ENCODE measurements around the gene TEX19.

TEX19 gene

GRCh38 chr17:82321947-82322466 is 37.0 kb upstream of the TEX19 start:
- no peak for DNase-seq

GRCh38 chr17:82322526-82323453 is 36.3 kb upstream of the TEX19 start:
- no peak for DNase-seq

- no peak for DNase-seq
These were observed 35.4 kb upstream of the TEX19 start for GRCh38 chr17:82323514-82324234.

DNA sequence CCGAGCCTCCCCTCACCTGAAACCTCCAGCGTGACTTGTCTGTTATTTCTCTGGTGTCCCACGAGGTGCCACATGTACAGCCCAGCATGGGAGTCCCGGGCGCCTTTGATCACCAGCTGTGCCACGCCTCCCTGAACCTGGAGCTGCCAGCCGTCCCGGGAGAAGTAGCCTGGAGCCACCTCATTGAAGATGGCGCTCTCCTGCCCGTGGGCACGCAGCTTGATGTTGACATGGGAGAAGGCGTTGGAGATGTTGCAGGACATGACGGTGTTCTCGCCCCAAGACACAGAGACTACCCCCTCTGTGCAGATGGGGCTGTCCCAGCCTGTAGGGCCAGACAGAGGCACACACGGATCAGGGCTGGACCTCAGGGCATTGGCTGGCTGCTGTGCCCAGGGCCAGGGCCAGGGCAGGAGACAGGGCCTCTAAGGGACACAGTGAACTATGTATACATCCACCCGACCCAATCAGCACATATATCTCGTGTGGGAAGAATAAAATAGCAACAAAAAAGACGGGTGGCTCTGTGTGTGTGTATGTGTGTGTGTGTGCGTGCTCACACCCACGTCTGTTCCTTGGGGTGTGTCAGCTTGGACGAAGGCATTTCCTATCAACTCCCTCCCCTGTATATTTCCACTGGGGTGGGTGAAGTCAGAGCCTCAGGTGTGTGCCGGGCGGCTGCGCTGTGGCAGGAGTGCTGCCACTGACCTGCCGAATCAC is 34.3 kb upstream of the TEX19 start:
- DNase-seq: no peak

DNA sequence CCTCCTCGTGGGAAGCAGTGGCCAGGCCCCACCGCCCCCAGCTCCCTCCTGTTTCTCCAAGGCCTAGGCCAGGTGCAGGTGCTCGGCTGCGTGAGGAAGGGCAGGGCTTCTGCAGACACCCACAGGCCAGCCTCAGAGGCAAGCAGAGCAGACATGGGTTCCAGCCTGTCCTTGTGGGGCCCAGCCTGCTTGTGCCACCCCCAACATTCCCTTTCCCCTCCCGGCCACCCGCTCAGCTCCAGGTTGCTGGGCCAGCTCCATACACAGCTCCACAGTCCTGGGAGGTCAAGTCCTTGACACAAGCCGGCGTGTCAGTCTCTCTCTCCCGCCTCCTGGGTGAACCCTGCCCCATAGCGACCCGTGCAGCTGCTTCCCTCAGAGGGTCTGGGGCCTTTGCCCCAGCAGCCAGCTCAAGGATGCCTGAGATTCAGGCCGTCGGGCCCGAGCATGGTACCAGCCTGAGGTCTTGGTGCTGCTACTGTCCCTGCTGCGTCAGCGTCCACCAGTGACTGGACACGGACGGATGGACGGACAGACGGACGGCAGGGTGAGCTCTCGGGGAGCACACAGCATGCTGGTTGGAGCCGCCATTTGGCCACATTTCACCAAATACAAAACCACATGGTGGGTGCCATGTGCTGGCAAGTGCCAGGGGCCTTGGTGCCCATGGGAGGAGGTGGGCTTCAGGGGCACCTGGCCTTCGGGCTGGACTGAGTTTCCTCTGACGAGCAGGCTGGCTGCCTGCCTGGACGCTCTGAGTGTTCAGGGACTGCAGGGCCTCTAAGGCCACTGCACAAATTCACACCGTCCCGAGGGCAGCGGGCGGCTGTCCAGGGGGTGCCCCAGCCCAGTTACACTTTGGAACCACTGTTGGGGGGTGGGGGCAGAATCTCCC is 33.5 kb upstream of the TEX19 start:
- DNase-seq: no peak

DNA sequence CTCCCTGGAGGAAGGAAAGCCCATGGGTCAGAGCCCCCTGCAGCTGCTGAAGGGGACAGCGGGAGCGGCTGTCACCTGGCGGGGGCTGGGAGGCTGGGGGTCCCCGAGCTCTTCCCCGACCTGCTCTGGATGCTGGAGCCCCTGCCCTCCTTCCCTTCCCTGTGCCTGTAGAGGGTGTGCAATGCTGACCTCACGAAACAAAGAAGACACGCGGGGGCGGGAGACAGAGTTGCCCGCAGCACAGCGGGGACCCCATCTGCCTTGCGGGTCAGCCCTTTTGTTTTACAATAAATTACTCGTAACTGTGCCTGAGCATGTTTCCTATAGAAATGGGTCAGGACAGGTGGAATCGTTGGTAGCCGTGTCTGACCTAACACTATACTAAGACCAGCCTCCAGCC is 31.8 kb upstream of the TEX19 start:
- DNase-seq: no peak

- no peak for DNase-seq
These were observed 31.3 kb upstream of the TEX19 start for GRCh38 chr17:82327757-82328140.

- DNase-seq: no peak
These were observed 30.7 kb upstream of the TEX19 start for GRCh38 chr17:82328141-82328993.

DNA sequence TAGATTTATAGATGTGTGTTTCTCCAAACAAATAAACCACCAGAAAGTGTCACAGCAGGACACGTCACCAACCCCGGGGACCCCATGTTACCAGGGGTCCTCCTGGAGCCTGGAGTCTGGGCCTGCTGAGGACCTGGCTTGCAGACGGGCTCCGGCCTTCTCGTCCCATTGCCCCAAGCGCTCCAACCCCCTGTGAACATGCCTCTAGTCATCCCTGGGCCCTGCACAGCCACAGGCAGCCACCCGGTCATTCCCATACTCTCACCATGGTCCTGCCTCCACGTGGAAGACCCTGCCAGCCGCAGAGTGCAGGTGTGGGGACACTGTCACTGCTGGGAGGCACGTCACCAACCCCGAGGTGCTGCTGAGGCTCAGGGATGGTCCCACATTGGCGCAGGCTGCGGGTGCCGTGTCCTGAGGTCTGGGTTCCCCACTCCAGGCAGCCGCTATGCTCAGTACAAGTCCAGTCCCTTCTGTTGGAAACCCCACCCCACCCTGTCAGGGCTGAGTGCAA is 30.0 kb upstream of the TEX19 start:
- no peak for DNase-seq

- no peak for DNase-seq
These were observed 29.2 kb upstream of the TEX19 start for GRCh38 chr17:82329683-82330321.

GRCh38 chr17:82330322-82331239 is 28.5 kb upstream of the TEX19 start:
- peak; percentile 75 to 76 for DNase-seq

DNA sequence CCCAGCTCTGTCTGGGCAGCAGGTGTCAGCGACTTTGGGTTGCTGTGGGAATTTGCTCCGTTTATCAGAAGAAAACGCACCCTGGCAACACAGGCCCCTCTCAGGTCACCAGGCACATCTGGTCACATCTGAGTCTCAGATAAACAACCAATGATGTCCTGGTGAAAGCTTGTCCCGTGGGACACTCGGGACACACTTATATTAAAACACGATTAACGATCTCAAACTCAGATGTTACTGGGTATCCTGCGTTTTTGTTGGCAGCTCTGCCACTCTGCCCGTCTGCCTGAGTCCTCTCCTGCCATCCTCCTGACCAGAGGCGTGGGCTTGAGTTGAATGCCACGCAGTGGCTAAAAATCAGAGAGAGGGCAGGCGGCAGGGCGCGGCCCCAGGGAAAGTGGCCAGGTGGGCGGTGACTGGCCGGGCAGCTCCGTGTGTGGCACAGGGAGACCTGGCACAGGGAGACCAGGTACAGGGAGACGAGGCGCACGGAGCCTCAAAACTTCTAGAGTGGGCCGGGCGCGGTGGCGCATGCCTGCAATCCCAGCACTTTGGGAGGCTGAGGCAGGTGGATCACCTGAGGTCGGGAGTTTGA is 27.6 kb upstream of the TEX19 start:
- no peak for DNase-seq

DNA sequence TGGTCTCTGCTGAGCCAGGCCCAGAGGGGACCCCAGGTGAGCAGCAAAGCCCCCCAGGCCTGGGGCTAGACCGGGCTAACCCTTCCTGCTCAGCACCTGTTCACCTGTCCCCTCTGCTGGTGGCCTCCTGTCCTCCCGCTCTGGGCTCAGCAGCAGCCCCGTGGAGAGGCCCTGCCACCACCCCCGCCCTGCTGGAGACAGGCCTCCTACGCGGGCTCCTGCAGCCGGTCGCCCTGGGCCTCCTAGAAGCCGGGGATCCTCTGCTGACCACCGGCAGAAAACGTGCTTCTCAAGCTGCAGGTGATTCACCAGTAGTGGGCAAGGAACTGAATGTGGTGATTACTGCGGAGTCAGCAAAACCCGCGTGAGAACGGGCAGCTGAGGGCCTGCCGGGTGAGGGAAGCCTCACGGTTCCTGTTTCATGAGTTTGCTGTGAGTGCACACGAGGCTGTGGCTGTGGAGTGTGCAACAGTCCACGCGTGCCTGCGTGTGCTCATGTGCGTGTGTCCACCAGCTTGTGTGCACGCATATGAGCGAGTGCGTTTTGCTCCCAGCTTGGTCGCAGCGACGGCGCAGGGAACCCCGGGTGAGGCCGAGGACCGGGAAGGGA is 26.3 kb upstream of the TEX19 start:
- DNase-seq: no peak

- DNase-seq: no peak
These were observed 25.5 kb upstream of the TEX19 start, which contains the start of gene SECTM1 for GRCh38 chr17:82333279-82334171. TSS of gene SECTM1 (minus strand) at chr17:82333766. CDS start at chr17:82327240, 6,526 bp downstream.

DNA sequence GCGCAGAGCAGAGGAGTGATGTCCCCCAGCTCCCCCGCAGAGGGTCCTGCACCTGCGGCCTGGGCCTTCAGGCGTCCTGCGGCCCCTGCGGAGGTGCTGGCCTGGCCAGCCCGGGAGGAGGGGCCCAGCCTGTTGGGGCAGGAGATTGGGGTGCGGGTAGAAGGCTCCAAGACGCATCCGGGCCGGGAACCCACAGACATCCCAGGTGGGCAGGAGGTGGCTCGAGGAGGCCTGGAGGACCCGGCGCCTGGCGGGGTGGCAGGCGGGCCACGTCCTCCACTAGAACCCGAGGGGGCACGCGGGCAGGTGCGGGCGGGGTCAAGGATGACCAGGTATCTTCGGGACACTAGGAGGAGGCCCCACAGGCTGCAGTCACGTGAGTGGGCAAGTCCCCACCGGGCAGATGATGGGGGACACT is 24.8 kb upstream of the TEX19 start:
- no peak for DNase-seq

- DNase-seq: no peak
These were observed 24.2 kb upstream of the TEX19 start for GRCh38 chr17:82334622-82335394.

Measured in NCI-H187 (cell line).